Measurements from ENCODE around the gene SFXN5. TPM values are rescaled to one million over a fixed set of nuclear protein-coding genes. Genes with fewer than 3 reads are reported as not detected.

The SFXN5 gene
- total and polyA plus RNA-seq, 2 of the 8 experiments (the other 6 are each of a cell fraction or from before 2014, with no cell fraction given), result 29.3 to 33.1 TPM

- CTCF ChIA-PET (ENCODE audit: partially characterized antibody), result interaction anchor here (0.8 to 1.9 kb wide), 13 partner anchors 10 to 238 kb away, joined by 3 to 14 read pairs (median 4); partner anchors contain the start of gene SPR
- H2AFZ ChIP-seq (ENCODE audit: low read length), result no peak overlapping the region
- FAIRE-seq, result no peak
- TF ChIP-seq JUN (IDR thresholded peaks at IDR 0.05; ENCODE audit: low read depth, low read length) (no peak), SIX5 (IDR thresholded peaks at IDR 0.05; ENCODE audit: low read depth, low read length) (no peak), SUZ12 (IDR thresholded peaks at IDR 0.05; ENCODE audit: low read length) (no peak), CREB1 (IDR thresholded peaks at IDR 0.05) (no peak), CHD1 (IDR thresholded peaks at IDR 0.05; ENCODE audit: low read depth, low read length) (no peak), MAFK (IDR thresholded peaks at IDR 0.05; ENCODE audit: low read depth, low read length) (no peak), CBX8 (IDR thresholded peaks at IDR 0.05; ENCODE audit: borderline replicate concordance, low read depth, low read length) (no peak), SIN3A (conservative IDR thresholded peaks at IDR 0.05 in 1 of 2, IDR thresholded peaks at IDR 0.05 in 1 of 2; ENCODE audit: low read depth in 1 of 2, low read length in 2 of 2) (no peak)
- TF ChIP-seq, protein P1, sequence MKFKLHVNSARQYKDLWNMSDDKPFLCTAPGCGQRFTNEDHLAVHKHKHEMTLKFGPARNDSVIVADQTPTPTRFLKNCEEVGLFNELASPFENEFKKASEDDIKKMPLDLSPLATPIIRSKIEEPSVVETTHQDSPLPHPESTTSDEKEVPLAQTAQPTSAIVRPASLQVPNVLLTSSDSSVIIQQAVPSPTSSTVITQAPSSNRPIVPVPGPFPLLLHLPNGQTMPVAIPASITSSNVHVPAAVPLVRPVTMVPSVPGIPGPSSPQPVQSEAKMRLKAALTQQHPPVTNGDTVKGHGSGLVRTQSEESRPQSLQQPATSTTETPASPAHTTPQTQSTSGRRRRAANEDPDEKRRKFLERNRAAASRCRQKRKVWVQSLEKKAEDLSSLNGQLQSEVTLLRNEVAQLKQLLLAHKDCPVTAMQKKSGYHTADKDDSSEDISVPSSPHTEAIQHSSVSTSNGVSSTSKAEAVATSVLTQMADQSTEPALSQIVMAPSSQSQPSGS (IDR thresholded peaks at IDR 0.05; ENCODE audit: low read length), result no peak
- TF ChIP-seq, protein P2, sequence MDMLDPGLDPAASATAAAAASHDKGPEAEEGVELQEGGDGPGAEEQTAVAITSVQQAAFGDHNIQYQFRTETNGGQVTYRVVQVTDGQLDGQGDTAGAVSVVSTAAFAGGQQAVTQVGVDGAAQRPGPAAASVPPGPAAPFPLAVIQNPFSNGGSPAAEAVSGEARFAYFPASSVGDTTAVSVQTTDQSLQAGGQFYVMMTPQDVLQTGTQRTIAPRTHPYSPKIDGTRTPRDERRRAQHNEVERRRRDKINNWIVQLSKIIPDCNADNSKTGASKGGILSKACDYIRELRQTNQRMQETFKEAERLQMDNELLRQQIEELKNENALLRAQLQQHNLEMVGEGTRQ (IDR thresholded peaks at IDR 0.05; ENCODE audit: low read length), result no peak
Observed at GRCh38 chr2:72980535-72981217, 90.8 kb downstream of the SFXN5 start.

More at GRCh38 chr2:72980535-72981217, 90.8 kb downstream of the SFXN5 start:
- Histone ChIP-seq H4K8ac (ENCODE audit: extremely low read depth, insufficient read depth, low read length) (no peak overlapping the region), H3K79me2 (ENCODE audit: control insufficient read depth in 1 of 2, insufficient read depth in 2 of 2, low read length in 2 of 2) (no peaks in the 10 kb centered on the region), H3K4ac (replicated peaks; ENCODE audit: insufficient read length, low read depth, low read length) (no peak overlapping the region), H3K9me3 (ENCODE audit: insufficient read depth in 2 of 2, low read depth in 1 of 2, low read length in 1 of 2) (no peaks in the 10 kb centered on the region), H2BK20ac (ENCODE audit: low read length) (no peak overlapping the region), H2AK5ac (ENCODE audit: low read depth, low read length) (no peak overlapping the region), H3K36me3 (ENCODE audit: control insufficient read depth in 2 of 4, insufficient read depth in 4 of 4, low read length in 3 of 4) (0 out of 8 replicates have a peak, but pooled peaks cover 0 to 2% (median 0%) of the 10 kb centered on the region in 4 experiments), H3K79me1 (ENCODE audit: low read depth, low read length) (no peaks in the 10 kb centered on the region), H3K27me3 (replicated peaks in 1 of 4; ENCODE audit: control insufficient read depth in 3 of 4, extremely low read depth in 1 of 4, insufficient read depth in 3 of 4, low read length in 3 of 4) (0 out of 7 replicates have a peak, but pooled peaks cover 0 to 2% (median 0%) of the 10 kb centered on the region in 4 experiments), H3K27ac (ENCODE audit: low read depth, low read length) (no peak overlapping the region), H2BK15ac (ENCODE audit: low read length) (no peak overlapping the region), H3K4me3 (ENCODE audit: extremely low read depth in 1 of 4, insufficient read depth in 2 of 4, low read depth in 3 of 4, low read length in 4 of 4) (no peak overlapping the region), H3K18ac (ENCODE audit: extremely low read depth, low read length) (no peak overlapping the region), H3K56ac (replicated peaks; ENCODE audit: insufficient read length, low read depth, low read length) (no peak overlapping the region), H2BK120ac (replicated peaks; ENCODE audit: low read depth, low read length) (no peak overlapping the region), H3K4me1 (replicated peaks in 1 of 4; ENCODE audit: control insufficient read depth in 3 of 4, insufficient read depth in 4 of 4, low read length in 3 of 4) (peaks cover 0 to 4% (median under 1%) of the 10 kb centered on the region in 4 experiments; a peak in 4 of 7 replicates), H3K23ac (ENCODE audit: insufficient read length) (no peak overlapping the region), H3K9ac (replicated peaks in 1 of 4; ENCODE audit: extremely low read depth in 1 of 4, low read depth in 3 of 4, low read length in 3 of 4) (no peak overlapping the region), H3K4me2 (ENCODE audit: insufficient read depth in 1 of 2, low read depth in 2 of 2, low read length in 2 of 2) (no peak overlapping the region), H2BK5ac (ENCODE audit: low read depth, low read length) (no peak overlapping the region), H3K23me2 (ENCODE audit: low read depth, low read length) (no peaks in the 10 kb centered on the region), H4K91ac (replicated peaks; ENCODE audit: insufficient read length, low read length) (no peak overlapping the region), H4K5ac (ENCODE audit: insufficient read length, low read depth, low read length) (no peak overlapping the region), H3K14ac (ENCODE audit: insufficient read length) (no peak overlapping the region), H2BK12ac (ENCODE audit: low read depth, low read length) (no peak overlapping the region), H4K20me1 (replicated peaks in 1 of 2; ENCODE audit: control insufficient read depth in 1 of 2, insufficient read depth in 2 of 2, low read length in 2 of 2) (peaks cover 0 to 4% of the 10 kb centered on the region in 2 experiments)
- 88% methylated on average over 10 of the region's 11 CpGs; no CpG with 5 or more reads in 1 of the 2 experiments for WGBS, 2 experiments (ENCODE audit: extremely low coverage in 1 of 2, insufficient coverage in 1 of 2, insufficient read length in 1 of 2, insufficient replicate concordance in 2 of 2, low coverage in 1 of 2, low lambda C conversion rate in 2 of 2, missing lambda C conversion rate in 1 of 2)
- POLR2A ChIA-PET (ENCODE audit: partially characterized antibody), result no interaction called here
- no peak for DNase-seq (ENCODE audit: low read depth in 1 of 2, low spot score in 2 of 2)
